HCT116 (cell line): Measurements from ENCODE around the gene ARHGAP12.

Source experiments
- EGR1 ChIP-seq: IDR thresholded peaks from 2 replicates; pipeline ENCODE4 v1.6.1; 2012; ENCODE audit warnings: low read depth
- EZH2 ChIP-seq: fragments of 200-600 bp; sonication (generic); IDR thresholded peaks from 2 replicates; pipeline ENCODE4 v1.6.1; 2017; ENCODE audit warnings: antibody characterized with exemption, mixed run types
- JUND ChIP-seq: IDR thresholded peaks from 2 replicates; pipeline ENCODE4 v1.6.1; 2012
- POLR2AphosphoS5 ChIP-seq: IDR thresholded peaks from 2 replicates; pipeline ENCODE4 v1.6.1; 2011; ENCODE audit warnings: mild to moderate bottlenecking, low read depth, low read length, moderate library complexity
- RAD21 ChIP-seq: IDR thresholded peaks from 2 replicates; pipeline ENCODE4 v1.6.1; 2012; ENCODE audit warnings: low read depth, mild to moderate bottlenecking
- SIN3A ChIP-seq: IDR thresholded peaks from 2 replicates; pipeline ENCODE4 v1.6.1; 2012; ENCODE audit warnings: low read depth
- SP1 ChIP-seq: IDR thresholded peaks from 2 replicates; pipeline ENCODE4 v1.6.1; 2012; ENCODE audit warnings: low read depth
- TCF7L2 ChIP-seq: IDR thresholded peaks from 2 replicates; pipeline ENCODE4 v1.7.0; 2011; ENCODE audit warnings: borderline replicate concordance, inconsistent platforms; ENCODE audit not compliant: insufficient read depth, insufficient read length; ENCODE audit errors: extremely low read depth
- TF ChIP-seq, protein P1 (sequence below), 3 experiments: fragments of 200-600 bp in 1 of 3; sonication (generic) in 1 of 3; IDR thresholded peaks in 2 of 3; conservative IDR thresholded peaks in 1 of 3; 2 replicates each; pipeline ENCODE4 v1.5.1; 2012 to 2017; ENCODE audit warnings: low read depth in 2 of 3, low read length in 2 of 3, antibody characterized with exemption in 1 of 3, borderline replicate concordance in 1 of 3, control low read depth in 1 of 3, mild to moderate bottlenecking in 1 of 3, mixed read lengths in 1 of 3, mixed run types in 1 of 3, moderate library complexity in 1 of 3; ENCODE audit not compliant: insufficient read depth in 1 of 3
- TF ChIP-seq, protein P2 (sequence below): IDR thresholded peaks from 2 replicates; pipeline ENCODE4 v1.6.1; 2012; ENCODE audit warnings: low read depth

DNA sequence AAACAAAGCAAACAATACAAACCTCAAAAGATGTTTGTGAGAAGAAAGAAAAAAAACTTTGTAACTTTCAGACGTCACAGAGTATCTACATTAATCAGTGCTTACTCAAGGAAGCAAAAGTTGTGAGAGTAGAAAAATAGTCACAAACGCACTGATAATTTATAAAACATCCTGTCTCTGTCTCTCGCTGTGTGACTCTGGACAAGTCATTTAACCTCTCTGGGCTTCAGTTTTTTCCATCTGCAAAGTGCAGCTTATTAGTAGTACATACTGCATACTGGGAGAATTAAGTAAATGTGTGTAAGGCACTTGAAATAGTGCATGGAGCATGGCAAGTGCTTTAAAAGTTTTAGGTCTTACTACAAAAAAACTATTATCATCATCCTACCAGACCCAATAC, 3.8 kb downstream of the ARHGAP12 start:
- TF ChIP-seq, protein P1, sequence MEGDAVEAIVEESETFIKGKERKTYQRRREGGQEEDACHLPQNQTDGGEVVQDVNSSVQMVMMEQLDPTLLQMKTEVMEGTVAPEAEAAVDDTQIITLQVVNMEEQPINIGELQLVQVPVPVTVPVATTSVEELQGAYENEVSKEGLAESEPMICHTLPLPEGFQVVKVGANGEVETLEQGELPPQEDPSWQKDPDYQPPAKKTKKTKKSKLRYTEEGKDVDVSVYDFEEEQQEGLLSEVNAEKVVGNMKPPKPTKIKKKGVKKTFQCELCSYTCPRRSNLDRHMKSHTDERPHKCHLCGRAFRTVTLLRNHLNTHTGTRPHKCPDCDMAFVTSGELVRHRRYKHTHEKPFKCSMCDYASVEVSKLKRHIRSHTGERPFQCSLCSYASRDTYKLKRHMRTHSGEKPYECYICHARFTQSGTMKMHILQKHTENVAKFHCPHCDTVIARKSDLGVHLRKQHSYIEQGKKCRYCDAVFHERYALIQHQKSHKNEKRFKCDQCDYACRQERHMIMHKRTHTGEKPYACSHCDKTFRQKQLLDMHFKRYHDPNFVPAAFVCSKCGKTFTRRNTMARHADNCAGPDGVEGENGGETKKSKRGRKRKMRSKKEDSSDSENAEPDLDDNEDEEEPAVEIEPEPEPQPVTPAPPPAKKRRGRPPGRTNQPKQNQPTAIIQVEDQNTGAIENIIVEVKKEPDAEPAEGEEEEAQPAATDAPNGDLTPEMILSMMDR (IDR thresholded peaks at IDR 0.05 in 2 of 3, conservative IDR thresholded peaks at IDR 0.05 in 1 of 3; ENCODE audit: borderline replicate concordance in 1 of 3, insufficient read depth in 1 of 3, low read depth in 2 of 3, low read length in 2 of 3), result no peak
- TF ChIP-seq RAD21 (no peak), EGR1 (no peak), JUND (no peak), SIN3A (no peak), SP1 (no peak), EZH2 (no peak), POLR2AphosphoS5 (no peak), TCF7L2 (no peak)
- TF ChIP-seq, protein P2, sequence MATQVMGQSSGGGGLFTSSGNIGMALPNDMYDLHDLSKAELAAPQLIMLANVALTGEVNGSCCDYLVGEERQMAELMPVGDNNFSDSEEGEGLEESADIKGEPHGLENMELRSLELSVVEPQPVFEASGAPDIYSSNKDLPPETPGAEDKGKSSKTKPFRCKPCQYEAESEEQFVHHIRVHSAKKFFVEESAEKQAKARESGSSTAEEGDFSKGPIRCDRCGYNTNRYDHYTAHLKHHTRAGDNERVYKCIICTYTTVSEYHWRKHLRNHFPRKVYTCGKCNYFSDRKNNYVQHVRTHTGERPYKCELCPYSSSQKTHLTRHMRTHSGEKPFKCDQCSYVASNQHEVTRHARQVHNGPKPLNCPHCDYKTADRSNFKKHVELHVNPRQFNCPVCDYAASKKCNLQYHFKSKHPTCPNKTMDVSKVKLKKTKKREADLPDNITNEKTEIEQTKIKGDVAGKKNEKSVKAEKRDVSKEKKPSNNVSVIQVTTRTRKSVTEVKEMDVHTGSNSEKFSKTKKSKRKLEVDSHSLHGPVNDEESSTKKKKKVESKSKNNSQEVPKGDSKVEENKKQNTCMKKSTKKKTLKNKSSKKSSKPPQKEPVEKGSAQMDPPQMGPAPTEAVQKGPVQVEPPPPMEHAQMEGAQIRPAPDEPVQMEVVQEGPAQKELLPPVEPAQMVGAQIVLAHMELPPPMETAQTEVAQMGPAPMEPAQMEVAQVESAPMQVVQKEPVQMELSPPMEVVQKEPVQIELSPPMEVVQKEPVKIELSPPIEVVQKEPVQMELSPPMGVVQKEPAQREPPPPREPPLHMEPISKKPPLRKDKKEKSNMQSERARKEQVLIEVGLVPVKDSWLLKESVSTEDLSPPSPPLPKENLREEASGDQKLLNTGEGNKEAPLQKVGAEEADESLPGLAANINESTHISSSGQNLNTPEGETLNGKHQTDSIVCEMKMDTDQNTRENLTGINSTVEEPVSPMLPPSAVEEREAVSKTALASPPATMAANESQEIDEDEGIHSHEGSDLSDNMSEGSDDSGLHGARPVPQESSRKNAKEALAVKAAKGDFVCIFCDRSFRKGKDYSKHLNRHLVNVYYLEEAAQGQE, result no peak
